Amniotic epithelial cell (primary cell): ENCODE results near the gene POU5F1.
"Not testable (repeated sequence)": the region's sequence is repeated elsewhere in the genome, so short reads cannot be mapped to it uniquely, and the experiment has no call there.

Experiments
- DNase-seq: peaks from one replicate; pipeline ENCODE4 v3.0.0-alpha.2; 2010; ENCODE audit warnings: low read depth

The POU5F1 gene

GRCh38 chr6:31170600-31170881 lies at the start of gene POU5F1:
Gene POU5F1, minus strand, starts transcription at chr6:31170682. Its CDS starts 62 bp downstream, at chr6:31170620.
- DNase-seq, result no peak

GRCh38 chr6:31216208-31216898 lies 45.9 kb upstream of the POU5F1 start:
- no peak for DNase-seq

GRCh38 chr6:31215216-31215615 lies 44.7 kb upstream of the POU5F1 start:
- not testable (repeated sequence) for DNase-seq

- no peak for DNase-seq
These were observed 44.0 kb upstream of the POU5F1 start for GRCh38 chr6:31214516-31214915.

- no peak for DNase-seq
These were observed 40.5 kb upstream of the POU5F1 start for GRCh38 chr6:31210741-31211532.

GRCh38 chr6:31210123-31210522 lies 39.6 kb upstream of the POU5F1 start:
- no peak for DNase-seq

- no peak for DNase-seq
These were observed 38.7 kb upstream of the POU5F1 start for GRCh38 chr6:31209137-31209536.

- no peak for DNase-seq
These were observed 38.0 kb upstream of the POU5F1 start for GRCh38 chr6:31208506-31208905.

- DNase-seq, result no peak
These were observed 35.2 kb upstream of the POU5F1 start for GRCh38 chr6:31205638-31206037.

GRCh38 chr6:31204751-31205145 lies 34.3 kb upstream of the POU5F1 start:
- DNase-seq, result no peak

GRCh38 chr6:31203345-31203979 lies 33.0 kb upstream of the POU5F1 start:
- peak; percentile 86 for DNase-seq

- no peak for DNase-seq
These were observed 32.0 kb upstream of the POU5F1 start for GRCh38 chr6:31202259-31203166.

- DNase-seq, result not testable (repeated sequence)
These were observed 28.6 kb upstream of the POU5F1 start for GRCh38 chr6:31199105-31199452.

GRCh38 chr6:31197559-31198305 lies 27.2 kb upstream of the POU5F1 start:
- peak; percentile 69 for DNase-seq

- DNase-seq, result not testable (repeated sequence)
These were observed 26.0 kb upstream of the POU5F1 start for GRCh38 chr6:31196251-31197022.

GRCh38 chr6:31195308-31195979 lies 25.0 kb upstream of the POU5F1 start:
- DNase-seq, result not testable (repeated sequence)

GRCh38 chr6:31194061-31194834 lies 23.8 kb upstream of the POU5F1 start:
- no peak for DNase-seq

GRCh38 chr6:31193206-31193605 lies 22.7 kb upstream of the POU5F1 start:
- DNase-seq, result no peak

GRCh38 chr6:31192431-31193105 lies 22.1 kb upstream of the POU5F1 start:
- peak; percentile 66 for DNase-seq
